SK-N-SH (cell line): Measurements from ENCODE around the gene PLGRKT. TPM values are rescaled to one million over a fixed set of nuclear protein-coding genes. Genes with fewer than 3 reads are reported as not detected.
A peak's percentile ranks its signal among the peaks of the same experiment; 100 is the strongest.

Experiments
- CTCF ChIA-PET: fragments of 300-600, 350-600 bp; formaldehyde crosslinking; extraction: SDS; loops from one replicate; lab custom pipeline; 2021; lab: Yijun Ruan, JAX
- POLR2A ChIA-PET: fragments of 350-600 bp; sonication (Branson Sonifier 250); formaldehyde crosslinking; extraction: SDS; loops from one replicate; lab custom pipeline; 2020; ENCODE audit warnings: antibody characterized with exemption, inconsistent platforms; lab: Yijun Ruan, JAX
- DNase-seq: peaks from one replicate; pipeline ENCODE4 v3.0.0; 2012
- H2AFZ ChIP-seq: fragments of 200-600 bp; sonication (generic); 2 replicates; pipeline ENCODE4 v1.8.1; 2016; ENCODE audit warnings: antibody characterized with exemption, mild to moderate bottlenecking, low read depth
- H3F3A ChIP-seq: fragments of 200-600 bp; sonication (generic); replicated peaks from 2 replicates; pipeline ENCODE3; 2016; ENCODE audit warnings: antibody characterized with exemption, mild to moderate bottlenecking; ENCODE audit not compliant: insufficient read depth
- H3K27ac ChIP-seq, 2 experiments: fragments of 200-500 bp in 1 of 2; fragments of 200-600 bp in 1 of 2; sonication (Bioruptor generic) in 1 of 2; sonication (generic), shearing (Covaris generic) in 1 of 2; 2 replicates each; pipeline versions ENCODE4 v1.5.1 to v1.6.1; 2014 to 2016; ENCODE audit warnings: low read depth in 2 of 2, inconsistent platforms in 1 of 2, low read length in 1 of 2, mild to moderate bottlenecking in 1 of 2, mixed read lengths in 1 of 2
- H3K27me3 ChIP-seq: fragments of 200-600 bp; sonication (generic), shearing (Covaris generic); 2 replicates; pipeline ENCODE4 v1.6.1; 2016; ENCODE audit warnings: mixed run types; ENCODE audit not compliant: insufficient read depth
- H3K36me3 ChIP-seq, 2 experiments: fragments of 200-500 bp in 1 of 2; fragments of 200-600 bp in 1 of 2; sonication (Bioruptor generic) in 1 of 2; sonication (generic) in 1 of 2; replicated peaks in 1 of 2; 2 replicates each; pipeline versions ENCODE3 to v1.5.1; 2014 to 2016; ENCODE audit warnings: low read length in 1 of 2, mild to moderate bottlenecking in 1 of 2; ENCODE audit not compliant: insufficient read depth in 2 of 2, control insufficient read depth in 1 of 2
- H3K4me1 ChIP-seq, 2 experiments: fragments of 200-500 bp in 1 of 2; fragments of 200-600 bp in 1 of 2; sonication (Bioruptor generic) in 1 of 2; sonication (generic), shearing (Covaris generic) in 1 of 2; 2 replicates each; pipeline versions ENCODE4 v1.5.1 to v1.6.1; 2014 to 2016; ENCODE audit warnings: low read depth in 1 of 2, low read length in 1 of 2, mixed run types in 1 of 2; ENCODE audit not compliant: insufficient read depth in 2 of 2, control insufficient read depth in 1 of 2
- H3K4me2 ChIP-seq: fragments of 200-600 bp; sonication (generic), shearing (Covaris generic); 2 replicates; pipeline ENCODE4 v1.6.1; 2017; ENCODE audit warnings: mixed run types
- H3K4me3 ChIP-seq, 2 experiments: fragments of 200-500 bp in 1 of 2; fragments of 200-600 bp in 1 of 2; sonication (Bioruptor generic) in 1 of 2; sonication (generic), shearing (Covaris generic) in 1 of 2; 2 replicates each; pipeline versions ENCODE4 v1.5.1 to v1.8.1; 2014 to 2016; ENCODE audit warnings: low read depth in 2 of 2, inconsistent platforms in 1 of 2, low read length in 1 of 2, mild to moderate bottlenecking in 1 of 2, mixed read lengths in 1 of 2, moderate library complexity in 1 of 2
- H3K79me2 ChIP-seq: fragments of 200-600 bp; sonication (generic); 2 replicates; pipeline ENCODE4 v1.8.1; 2017; ENCODE audit warnings: mild to moderate bottlenecking; ENCODE audit not compliant: insufficient read depth
- H3K9ac ChIP-seq: fragments of 200-600 bp; sonication (generic); 2 replicates; pipeline ENCODE4 v1.6.1; 2017; ENCODE audit warnings: mixed run types
- H3K9me2 ChIP-seq: fragments of 200-600 bp; sonication (generic); 2 replicates; pipeline ENCODE4 v1.6.1; 2017; ENCODE audit warnings: mixed run types
- H3K9me3 ChIP-seq: fragments of 200-600 bp; sonication (generic); 2 replicates; pipeline ENCODE4 v1.6.1; 2017; ENCODE audit warnings: mixed run types, mild to moderate bottlenecking, moderate library complexity
- H4K20me1 ChIP-seq: fragments of 200-600 bp; sonication (generic); 2 replicates; pipeline ENCODE4 v1.6.1; 2017; ENCODE audit warnings: mild to moderate bottlenecking, mixed run types; ENCODE audit not compliant: insufficient read depth
- CHD2 ChIP-seq: fragments of 150-350 bp; IDR thresholded peaks from 2 replicates; pipeline ENCODE4 v1.6.1; 2018; ENCODE audit warnings: low read length; ENCODE audit not compliant: partially characterized antibody
- EP300 ChIP-seq, 2 experiments: IDR thresholded peaks; 2 replicates each; pipeline versions ENCODE4 v1.4.0 to v1.6.1; 2012; ENCODE audit warnings: borderline replicate concordance in 1 of 2, low read depth in 1 of 2, low read length in 1 of 2
- EZH2phosphoT487 ChIP-seq: fragments of 200-600 bp; sonication (generic); IDR thresholded peaks from 2 replicates; pipeline ENCODE4 v1.6.1; 2017; ENCODE audit warnings: low read depth, mixed run types, mild to moderate bottlenecking, antibody characterized with exemption, moderate library complexity, borderline replicate concordance
- FOSL2 ChIP-seq: IDR thresholded peaks from 2 replicates; pipeline ENCODE4 v1.4.0; 2012; ENCODE audit warnings: low read depth, mild to moderate bottlenecking, moderate library complexity, borderline replicate concordance
- FOXJ3 ChIP-seq: sonication (generic); formaldehyde crosslinking; IDR thresholded peaks from 2 replicates; pipeline ENCODE4 v1.5.1; 2020; ENCODE audit warnings: mild to moderate bottlenecking, missing genetic modification reagents
- FOXM1 ChIP-seq: IDR thresholded peaks from 2 replicates; pipeline ENCODE4 v1.4.0; 2012; ENCODE audit warnings: low read depth, mild to moderate bottlenecking
- GATA2 ChIP-seq: sonication (generic); formaldehyde crosslinking; IDR thresholded peaks from 2 replicates; pipeline ENCODE4 v1.5.0; 2020; ENCODE audit warnings: mild to moderate bottlenecking, missing genetic modification reagents
- JUND ChIP-seq: IDR thresholded peaks from 2 replicates; pipeline ENCODE4 v1.4.0; 2012
- MEF2A ChIP-seq: IDR thresholded peaks from 2 replicates; pipeline ENCODE4 v1.4.0; 2012; ENCODE audit warnings: low read depth, borderline replicate concordance
- MXI1 ChIP-seq: IDR thresholded peaks from 2 replicates; pipeline ENCODE4 v1.6.1; 2012; ENCODE audit warnings: mild to moderate bottlenecking, low read depth, low read length, improper control_type of control experiment
- NRF1 ChIP-seq: IDR thresholded peaks from 2 replicates; pipeline ENCODE4 v1.6.1; 2012; ENCODE audit warnings: low read depth, mild to moderate bottlenecking, low read length
- POLR2AphosphoS5 ChIP-seq: IDR thresholded peaks from 2 replicates; pipeline ENCODE4 v1.6.1; 2012; ENCODE audit warnings: low read depth, low read length
- RAD21 ChIP-seq: IDR thresholded peaks from 2 replicates; pipeline ENCODE4 v1.6.1; 2012; ENCODE audit warnings: mild to moderate bottlenecking, low read length
- RCOR1 ChIP-seq: fragments of 150-350 bp; IDR thresholded peaks from 2 replicates; pipeline ENCODE4 v1.6.1; 2017; ENCODE audit warnings: antibody characterized with exemption, low read length
- RFX5 ChIP-seq: IDR thresholded peaks from 2 replicates; pipeline ENCODE4 v1.6.1; 2012; ENCODE audit warnings: mild to moderate bottlenecking, improper control_type of control experiment, low read length
- RXRA ChIP-seq: IDR thresholded peaks from 2 replicates; pipeline ENCODE4 v1.4.0; 2012; ENCODE audit warnings: low read depth, mild to moderate bottlenecking, borderline replicate concordance
- SIN3A ChIP-seq: IDR thresholded peaks from 2 replicates; pipeline ENCODE4 v1.6.1; 2012; ENCODE audit warnings: low read depth, mild to moderate bottlenecking, low read length, moderate library complexity, borderline replicate concordance
- TCF12 ChIP-seq: IDR thresholded peaks from 2 replicates; pipeline ENCODE4 v1.4.0; 2012
- TEAD4 ChIP-seq: IDR thresholded peaks from 2 replicates; pipeline ENCODE4 v1.4.0; 2012; ENCODE audit warnings: mild to moderate bottlenecking, borderline replicate concordance; ENCODE audit not compliant: insufficient read depth
- YY1 ChIP-seq: IDR thresholded peaks from 2 replicates; pipeline ENCODE4 v1.4.0; 2012; ENCODE audit warnings: low read depth, mild to moderate bottlenecking
- WGBS: methylation state at CpG from one replicate; pipeline ENCODE4 v1.1.6; 2017; ENCODE audit warnings: low lambda C conversion rate; 5-methylcytosine and 5-hydroxymethylcytosine counted together
- polyA plus RNA-seq, 3 experiments: library from polyadenylated mRNA; depleted of rRNA; stranded (reverse); fragments of >200 nt; gene quantifications; 2 replicates each; pipeline ENCODE4 v1.2.3, GENCODE V29; 2012
- TF ChIP-seq, protein P1 (sequence below): fragments of 200-600 bp; sonication (generic); IDR thresholded peaks from 2 replicates; pipeline ENCODE4 v1.6.1; 2017; ENCODE audit warnings: antibody characterized with exemption, mild to moderate bottlenecking, moderate library complexity
- TF ChIP-seq, protein P2 (sequence below): IDR thresholded peaks from 2 replicates; pipeline ENCODE4 v1.4.0; 2012; ENCODE audit warnings: low read depth, borderline replicate concordance
- TF ChIP-seq, protein P3 (sequence below): fragments of 150-350 bp; IDR thresholded peaks from 2 replicates; pipeline ENCODE4 v1.6.1; 2016; ENCODE audit warnings: mild to moderate bottlenecking, low read depth, low read length
- TF ChIP-seq, protein P4 (sequence below): IDR thresholded peaks from 2 replicates; pipeline ENCODE4; 2012
- TF ChIP-seq, protein P5 (sequence below): IDR thresholded peaks from 2 replicates; pipeline ENCODE4 v1.4.0; 2012; ENCODE audit warnings: low read depth, borderline replicate concordance
- TF ChIP-seq, protein P6 (sequence below): fragments of 150-350 bp; IDR thresholded peaks from 2 replicates; pipeline ENCODE4 v1.6.1; 2017; ENCODE audit warnings: antibody characterized with exemption, low read length, low read depth, borderline replicate concordance
- TF ChIP-seq, protein P7 (sequence below): IDR thresholded peaks from 2 replicates; pipeline ENCODE4 v1.4.0; 2012; ENCODE audit warnings: low read depth

Gene PLGRKT
- polyA plus RNA-seq, 1 of the 3 experiments (the other 2 are of a cell fraction), result 11.4 TPM

DNA sequence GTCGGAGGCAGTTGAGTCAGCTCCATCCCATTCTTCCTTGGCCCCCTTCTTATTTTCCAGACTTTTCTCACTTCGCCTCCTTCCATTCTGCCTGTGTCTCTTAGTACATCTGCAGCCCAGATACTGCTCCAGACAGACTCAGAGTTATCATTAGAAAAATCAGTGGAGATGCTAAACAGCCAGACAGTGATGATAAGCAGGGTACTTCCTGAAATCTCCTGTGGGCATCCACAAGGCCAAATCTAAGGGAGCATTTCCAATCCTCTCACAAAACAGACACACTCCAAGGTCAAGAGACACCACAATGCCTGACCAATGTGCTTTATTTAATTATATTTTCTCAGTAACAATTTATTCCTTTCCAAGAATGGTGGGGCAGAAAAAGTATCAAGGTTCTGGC is 83.5 kb downstream of the PLGRKT start:
- H3K9me2 ChIP-seq, result no peaks in the 10 kb centered on the region
- no peaks in the 10 kb centered on the region for H3K79me2 ChIP-seq
- POLR2A ChIA-PET, result no interaction called here
- DNase-seq, result peak; percentile 25
- H3K4me2 ChIP-seq, result no peak overlapping the region
- H3K36me3 ChIP-seq, result peaks cover 0 to 10% of the 10 kb centered on the region in 2 experiments
- H3K9ac ChIP-seq, result no peak overlapping the region
- H3K4me3 ChIP-seq, result no peak overlapping the region
- H3K27me3 ChIP-seq, result no peaks in the 10 kb centered on the region
- CTCF ChIA-PET, result no interaction called here
- no peaks in the 10 kb centered on the region for H4K20me1 ChIP-seq
- H3K27ac ChIP-seq, result peak overlapping the region in 1 of 2 experiments; percentile 68; a peak in 2 of 4 replicates
- H2AFZ ChIP-seq, result no peak overlapping the region
- peaks cover 0 to 11% of the 10 kb centered on the region in 2 experiments; a peak in 2 of 4 replicates for H3K4me1 ChIP-seq
- no peaks in the 10 kb centered on the region for H3K9me3 ChIP-seq
- 84% methylated on average over 2 of the region's 2 CpGs for WGBS
- H3F3A ChIP-seq, result no peaks in the 10 kb centered on the region
- TF ChIP-seq JUND (0 out of 2 replicates have a peak, but pooled peaks have one; percentile 14), YY1 (no peak), FOXJ3 (CRISPR knock-in tag) (no peak), MXI1 (no peak), NRF1 (no peak), SIN3A (no peak), POLR2AphosphoS5 (peak; percentile 49; the same call in 1 of the 2 replicates), FOXM1 (no peak), TEAD4 (no peak), TCF12 (peak; percentile 91), RFX5 (no peak), RCOR1 (peak; percentile 74; the same call in 1 of the 2 replicates), EZH2phosphoT487 (no peak), FOSL2 (no peak), EP300 (IDR thresholded peaks at IDR 0.05; ENCODE audit: borderline replicate concordance in 1 of 2, low read depth in 1 of 2, low read length in 1 of 2) (peak; percentile 18 to 92; a peak in 1 of 4 replicates), MEF2A (no peak), CHD2 (peak; percentile 70), GATA2 (peak; percentile 86), RXRA (no peak), RAD21 (no peak)
- TF ChIP-seq, protein P1, sequence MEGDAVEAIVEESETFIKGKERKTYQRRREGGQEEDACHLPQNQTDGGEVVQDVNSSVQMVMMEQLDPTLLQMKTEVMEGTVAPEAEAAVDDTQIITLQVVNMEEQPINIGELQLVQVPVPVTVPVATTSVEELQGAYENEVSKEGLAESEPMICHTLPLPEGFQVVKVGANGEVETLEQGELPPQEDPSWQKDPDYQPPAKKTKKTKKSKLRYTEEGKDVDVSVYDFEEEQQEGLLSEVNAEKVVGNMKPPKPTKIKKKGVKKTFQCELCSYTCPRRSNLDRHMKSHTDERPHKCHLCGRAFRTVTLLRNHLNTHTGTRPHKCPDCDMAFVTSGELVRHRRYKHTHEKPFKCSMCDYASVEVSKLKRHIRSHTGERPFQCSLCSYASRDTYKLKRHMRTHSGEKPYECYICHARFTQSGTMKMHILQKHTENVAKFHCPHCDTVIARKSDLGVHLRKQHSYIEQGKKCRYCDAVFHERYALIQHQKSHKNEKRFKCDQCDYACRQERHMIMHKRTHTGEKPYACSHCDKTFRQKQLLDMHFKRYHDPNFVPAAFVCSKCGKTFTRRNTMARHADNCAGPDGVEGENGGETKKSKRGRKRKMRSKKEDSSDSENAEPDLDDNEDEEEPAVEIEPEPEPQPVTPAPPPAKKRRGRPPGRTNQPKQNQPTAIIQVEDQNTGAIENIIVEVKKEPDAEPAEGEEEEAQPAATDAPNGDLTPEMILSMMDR, result no peak
- TF ChIP-seq, protein P2, sequence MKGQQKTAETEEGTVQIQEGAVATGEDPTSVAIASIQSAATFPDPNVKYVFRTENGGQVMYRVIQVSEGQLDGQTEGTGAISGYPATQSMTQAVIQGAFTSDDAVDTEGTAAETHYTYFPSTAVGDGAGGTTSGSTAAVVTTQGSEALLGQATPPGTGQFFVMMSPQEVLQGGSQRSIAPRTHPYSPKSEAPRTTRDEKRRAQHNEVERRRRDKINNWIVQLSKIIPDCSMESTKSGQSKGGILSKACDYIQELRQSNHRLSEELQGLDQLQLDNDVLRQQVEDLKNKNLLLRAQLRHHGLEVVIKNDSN, result no peak
- TF ChIP-seq, protein P3, sequence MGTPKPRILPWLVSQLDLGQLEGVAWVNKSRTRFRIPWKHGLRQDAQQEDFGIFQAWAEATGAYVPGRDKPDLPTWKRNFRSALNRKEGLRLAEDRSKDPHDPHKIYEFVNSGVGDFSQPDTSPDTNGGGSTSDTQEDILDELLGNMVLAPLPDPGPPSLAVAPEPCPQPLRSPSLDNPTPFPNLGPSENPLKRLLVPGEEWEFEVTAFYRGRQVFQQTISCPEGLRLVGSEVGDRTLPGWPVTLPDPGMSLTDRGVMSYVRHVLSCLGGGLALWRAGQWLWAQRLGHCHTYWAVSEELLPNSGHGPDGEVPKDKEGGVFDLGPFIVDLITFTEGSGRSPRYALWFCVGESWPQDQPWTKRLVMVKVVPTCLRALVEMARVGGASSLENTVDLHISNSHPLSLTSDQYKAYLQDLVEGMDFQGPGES, result no peak
- TF ChIP-seq, protein P4, sequence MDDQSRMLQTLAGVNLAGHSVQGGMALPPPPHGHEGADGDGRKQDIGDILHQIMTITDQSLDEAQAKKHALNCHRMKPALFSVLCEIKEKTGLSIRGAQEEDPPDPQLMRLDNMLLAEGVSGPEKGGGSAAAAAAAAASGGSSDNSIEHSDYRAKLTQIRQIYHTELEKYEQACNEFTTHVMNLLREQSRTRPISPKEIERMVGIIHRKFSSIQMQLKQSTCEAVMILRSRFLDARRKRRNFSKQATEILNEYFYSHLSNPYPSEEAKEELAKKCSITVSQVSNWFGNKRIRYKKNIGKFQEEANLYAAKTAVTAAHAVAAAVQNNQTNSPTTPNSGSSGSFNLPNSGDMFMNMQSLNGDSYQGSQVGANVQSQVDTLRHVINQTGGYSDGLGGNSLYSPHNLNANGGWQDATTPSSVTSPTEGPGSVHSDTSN, result peak; percentile 51; the same call in 1 of the 2 replicates
- TF ChIP-seq, protein P5, sequence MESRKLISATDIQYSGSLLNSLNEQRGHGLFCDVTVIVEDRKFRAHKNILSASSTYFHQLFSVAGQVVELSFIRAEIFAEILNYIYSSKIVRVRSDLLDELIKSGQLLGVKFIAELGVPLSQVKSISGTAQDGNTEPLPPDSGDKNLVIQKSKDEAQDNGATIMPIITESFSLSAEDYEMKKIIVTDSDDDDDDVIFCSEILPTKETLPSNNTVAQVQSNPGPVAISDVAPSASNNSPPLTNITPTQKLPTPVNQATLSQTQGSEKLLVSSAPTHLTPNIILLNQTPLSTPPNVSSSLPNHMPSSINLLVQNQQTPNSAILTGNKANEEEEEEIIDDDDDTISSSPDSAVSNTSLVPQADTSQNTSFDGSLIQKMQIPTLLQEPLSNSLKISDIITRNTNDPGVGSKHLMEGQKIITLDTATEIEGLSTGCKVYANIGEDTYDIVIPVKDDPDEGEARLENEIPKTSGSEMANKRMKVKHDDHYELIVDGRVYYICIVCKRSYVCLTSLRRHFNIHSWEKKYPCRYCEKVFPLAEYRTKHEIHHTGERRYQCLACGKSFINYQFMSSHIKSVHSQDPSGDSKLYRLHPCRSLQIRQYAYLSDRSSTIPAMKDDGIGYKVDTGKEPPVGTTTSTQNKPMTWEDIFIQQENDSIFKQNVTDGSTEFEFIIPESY, result no peak
- TF ChIP-seq, protein P6, sequence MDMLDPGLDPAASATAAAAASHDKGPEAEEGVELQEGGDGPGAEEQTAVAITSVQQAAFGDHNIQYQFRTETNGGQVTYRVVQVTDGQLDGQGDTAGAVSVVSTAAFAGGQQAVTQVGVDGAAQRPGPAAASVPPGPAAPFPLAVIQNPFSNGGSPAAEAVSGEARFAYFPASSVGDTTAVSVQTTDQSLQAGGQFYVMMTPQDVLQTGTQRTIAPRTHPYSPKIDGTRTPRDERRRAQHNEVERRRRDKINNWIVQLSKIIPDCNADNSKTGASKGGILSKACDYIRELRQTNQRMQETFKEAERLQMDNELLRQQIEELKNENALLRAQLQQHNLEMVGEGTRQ, result no peak
- TF ChIP-seq, protein P7, sequence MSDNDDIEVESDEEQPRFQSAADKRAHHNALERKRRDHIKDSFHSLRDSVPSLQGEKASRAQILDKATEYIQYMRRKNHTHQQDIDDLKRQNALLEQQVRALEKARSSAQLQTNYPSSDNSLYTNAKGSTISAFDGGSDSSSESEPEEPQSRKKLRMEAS, result no peak
